HG03520 (cell line): ENCODE data around the gene CDKN1C.
A peak's percentile ranks its signal among the peaks of the same experiment; 100 is the strongest.

Experiments
- ATAC-seq: cut with Tn5 transposase; IDR thresholded peaks from one replicate; pipeline ENCODE4 v1.9.1; 2021; ENCODE audit warnings: mild to moderate bottlenecking, moderate library complexity; ENCODE audit not compliant: unreplicated experiment

The CDKN1C gene

GRCh38 chr11:2890466-2891294 is 5.1 kb upstream of the CDKN1C start:
- no peak for ATAC-seq

DNA sequence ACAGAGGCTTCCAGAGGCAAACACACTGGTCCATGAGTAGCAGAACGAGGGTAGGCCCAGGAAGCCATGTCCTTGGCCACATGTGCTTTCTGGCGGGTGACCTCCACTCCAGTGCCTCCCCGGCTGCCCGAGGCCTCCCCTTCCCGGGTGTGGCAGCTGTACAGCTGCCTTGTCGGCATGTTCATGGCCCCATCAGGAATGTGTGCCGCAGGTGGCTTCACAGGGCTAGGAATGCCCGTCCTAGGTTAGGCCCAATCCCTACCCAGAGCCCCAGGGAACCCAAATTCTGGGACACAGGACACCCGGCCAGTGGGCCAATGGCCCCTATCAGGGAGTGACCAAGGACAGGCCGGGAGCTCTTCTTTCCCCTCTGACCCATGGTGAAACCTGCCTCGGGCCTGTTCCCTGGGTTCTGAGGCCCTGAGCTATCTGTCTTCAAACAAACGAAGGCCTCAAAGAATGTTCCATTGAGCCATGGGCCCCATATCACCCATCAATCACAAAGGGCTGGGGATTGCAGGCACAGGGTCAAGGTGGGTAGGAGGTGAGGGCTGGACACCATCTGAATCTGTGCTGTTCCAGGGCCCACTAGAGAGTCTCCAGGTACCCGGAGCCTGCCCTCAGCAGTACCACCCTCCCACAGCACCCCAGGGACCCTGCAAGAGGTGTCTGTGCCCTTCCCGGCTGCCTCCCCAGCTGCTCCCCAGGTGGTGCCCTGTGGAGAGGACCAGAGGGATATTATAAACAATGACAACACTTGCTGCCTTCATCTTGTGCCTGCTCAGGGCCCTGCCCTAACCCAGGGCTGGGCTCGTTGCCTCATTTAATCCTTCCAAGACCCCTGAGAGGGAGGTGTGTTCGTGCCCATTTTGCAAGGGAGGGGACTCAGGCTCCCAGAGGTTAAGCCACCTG is 4.0 kb upstream of the CDKN1C start:
- ATAC-seq, result no peak

DNA sequence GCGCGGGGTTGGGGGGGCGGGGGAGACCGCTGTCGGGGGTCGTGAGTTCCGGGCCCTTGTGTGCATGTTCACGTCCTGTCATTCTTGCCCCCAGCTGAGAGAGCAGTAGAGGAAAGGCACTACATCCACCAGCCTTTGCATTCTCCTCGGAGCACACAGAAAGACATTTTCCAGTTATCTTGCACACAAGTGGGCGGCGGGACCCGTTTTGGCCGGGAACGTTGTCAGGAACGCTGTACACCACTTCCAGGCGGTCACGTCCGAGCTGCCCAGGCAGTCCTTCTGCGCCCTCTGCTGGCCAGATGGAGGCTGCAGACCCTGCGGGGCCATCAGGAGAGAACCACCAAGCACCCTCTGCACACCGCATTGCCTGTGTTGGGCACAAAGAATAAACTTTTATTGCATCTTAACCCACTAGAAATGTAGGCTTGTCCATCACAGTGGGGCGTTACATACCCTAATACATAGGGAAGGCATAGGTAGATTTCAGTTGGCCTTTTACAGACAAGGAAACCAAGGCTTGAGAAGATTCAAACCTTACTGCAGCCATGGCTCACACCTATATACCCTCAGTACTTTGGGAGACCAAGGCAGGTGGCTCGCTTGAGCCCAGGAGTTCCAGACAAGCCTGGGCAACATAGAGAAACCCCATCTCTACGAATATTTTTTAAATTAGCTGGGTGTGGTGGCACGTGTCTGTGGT is 2.8 kb upstream of the CDKN1C start:
- no peak for ATAC-seq

DNA sequence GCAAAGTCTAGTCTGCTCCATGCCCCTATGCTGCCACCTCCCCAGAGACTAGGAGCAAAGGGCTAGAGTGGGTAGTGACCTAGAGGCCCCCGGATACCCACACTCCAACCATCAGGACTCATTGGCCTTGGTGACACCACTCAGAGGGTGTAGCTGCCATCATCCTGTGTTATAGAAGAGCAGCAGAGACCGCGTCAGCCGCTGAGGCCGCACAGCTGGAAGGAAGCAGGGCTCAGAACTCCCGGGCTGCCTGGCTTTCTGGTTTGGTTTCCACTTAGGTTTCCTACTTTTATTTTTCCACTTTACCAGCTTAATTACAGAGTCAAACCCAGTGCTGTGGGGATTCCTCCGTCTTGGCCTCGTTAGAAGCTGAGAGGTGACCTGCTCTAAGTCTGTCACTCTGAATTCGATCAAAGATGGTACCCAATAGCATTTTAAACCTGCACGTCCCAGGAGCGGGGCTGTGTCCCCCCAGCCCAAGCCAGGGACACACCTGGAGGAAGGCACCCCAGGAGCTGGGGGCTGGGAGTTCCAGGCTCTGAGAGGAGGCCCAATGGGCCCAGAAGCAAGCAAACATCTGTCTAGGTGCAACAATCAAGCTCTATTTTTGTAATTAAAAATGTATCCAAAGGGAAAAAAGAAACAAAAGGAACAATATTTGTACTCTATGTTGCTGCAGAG is 2.1 kb upstream of the CDKN1C start:
- no peak for ATAC-seq

DNA sequence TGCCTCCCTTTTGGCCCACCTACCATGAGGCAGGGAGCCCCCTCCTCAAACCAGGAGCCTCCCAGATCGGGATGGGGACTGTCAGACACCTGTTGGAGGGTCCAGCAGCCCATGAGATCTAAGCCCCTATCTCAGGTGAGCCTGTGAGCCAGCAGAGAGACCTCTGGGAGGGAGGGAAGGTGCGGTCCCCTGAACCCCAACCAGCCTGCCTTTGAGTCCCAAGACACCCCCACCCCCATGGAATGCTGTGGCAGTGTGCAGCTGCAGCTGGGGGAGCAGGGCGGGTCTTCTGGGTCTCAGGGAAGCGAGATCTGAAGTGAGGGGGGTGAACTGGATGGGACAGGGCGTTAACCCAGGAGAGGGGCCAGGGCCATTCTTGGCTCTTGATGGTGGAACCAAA is 1.4 kb upstream of the CDKN1C start:
- no peak for ATAC-seq

GRCh38 chr11:2886191-2886894 is 768 bp upstream of the CDKN1C start:
- ATAC-seq, result peak; percentile 5

GRCh38 chr11:2885017-2885677 is 428 bp downstream of the CDKN1C start:
- no peak for ATAC-seq

GRCh38 chr11:2883979-2884815 is 1.4 kb downstream of the CDKN1C start:
- no peak for ATAC-seq

- no peak for ATAC-seq
Observed at GRCh38 chr11:2883640-2883978, 2.0 kb downstream of the CDKN1C start.

DNA sequence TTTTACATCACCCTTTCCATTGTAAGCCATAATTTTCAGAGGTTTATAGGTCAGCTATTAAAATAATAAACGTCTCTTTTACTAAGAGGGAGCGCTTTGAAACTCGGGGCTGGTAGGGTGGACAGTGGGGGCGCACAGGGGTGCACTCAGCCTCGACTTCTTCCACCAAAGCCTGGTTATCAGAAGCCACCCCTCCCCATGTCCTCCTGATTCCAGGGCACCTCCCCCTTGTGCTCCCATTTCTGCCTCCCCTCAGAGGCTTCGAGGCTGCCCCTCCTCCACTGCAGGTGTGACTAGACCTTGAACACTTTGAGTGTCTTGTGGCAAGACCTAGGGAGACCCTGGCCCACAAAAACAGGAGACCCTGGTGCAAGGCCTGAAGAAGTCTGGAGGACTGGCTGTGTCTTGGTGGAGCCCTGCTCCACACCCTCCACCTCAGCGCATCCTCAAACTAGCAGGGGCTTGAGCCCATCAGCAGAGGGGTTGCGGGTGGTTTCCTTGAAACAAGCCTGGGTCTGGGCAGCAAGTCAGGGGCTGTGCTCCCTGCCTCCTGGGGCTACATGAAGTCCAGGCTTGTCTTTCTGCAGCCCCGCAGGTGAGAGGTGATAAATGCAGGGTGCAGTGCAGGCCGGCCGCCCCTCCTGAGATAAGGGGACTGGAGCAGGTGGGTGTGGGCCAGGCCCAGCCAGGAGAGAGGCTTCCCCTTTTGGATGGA is 3.0 kb downstream of the CDKN1C start:
- no peak for ATAC-seq

DNA sequence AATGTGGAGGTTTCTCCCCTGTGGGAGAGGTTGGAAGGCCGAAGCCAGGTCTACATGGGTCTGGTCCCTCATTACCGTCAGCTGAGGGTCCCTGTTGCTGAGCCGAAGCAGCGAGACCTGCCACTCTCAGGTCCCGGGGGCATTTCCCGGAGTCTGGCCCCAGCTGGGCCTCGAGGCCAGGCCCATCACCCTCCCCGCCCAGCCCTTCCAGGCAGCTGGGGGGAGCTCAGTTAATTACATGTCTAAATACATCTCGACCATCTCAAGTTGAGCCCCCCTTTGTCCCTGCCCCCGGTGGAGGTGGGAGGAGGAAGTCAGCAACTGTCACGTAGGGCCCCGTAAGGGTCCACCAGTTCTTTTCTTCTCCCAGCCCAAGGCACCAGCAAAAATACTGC is 3.6 kb downstream of the CDKN1C start:
- no peak for ATAC-seq

GRCh38 chr11:2881076-2881980 is 4.2 kb downstream of the CDKN1C start:
- ATAC-seq, result no peak

GRCh38 chr11:2880646-2881045 is 4.9 kb downstream of the CDKN1C start:
- ATAC-seq, result no peak

DNA sequence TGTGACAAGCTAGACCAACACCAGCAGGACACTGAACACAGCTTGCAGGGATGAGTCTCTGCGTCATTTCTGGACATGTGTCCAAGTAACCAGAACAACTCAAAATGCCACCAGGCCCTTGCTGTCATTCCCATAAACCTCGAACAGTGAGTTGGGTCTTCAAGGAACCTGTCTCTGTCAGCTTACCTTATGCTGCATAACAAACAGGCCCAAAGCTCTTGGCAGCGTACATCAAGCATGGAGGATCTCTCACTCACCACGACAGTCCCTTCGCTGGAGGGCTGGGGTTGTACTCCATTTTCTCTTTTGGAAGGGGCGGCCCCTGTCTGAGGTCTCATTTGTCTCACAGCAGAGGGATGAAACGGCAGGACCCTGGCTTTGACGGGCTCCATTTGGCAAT is 6.8 kb downstream of the CDKN1C start:
- ATAC-seq, result no peak

DNA sequence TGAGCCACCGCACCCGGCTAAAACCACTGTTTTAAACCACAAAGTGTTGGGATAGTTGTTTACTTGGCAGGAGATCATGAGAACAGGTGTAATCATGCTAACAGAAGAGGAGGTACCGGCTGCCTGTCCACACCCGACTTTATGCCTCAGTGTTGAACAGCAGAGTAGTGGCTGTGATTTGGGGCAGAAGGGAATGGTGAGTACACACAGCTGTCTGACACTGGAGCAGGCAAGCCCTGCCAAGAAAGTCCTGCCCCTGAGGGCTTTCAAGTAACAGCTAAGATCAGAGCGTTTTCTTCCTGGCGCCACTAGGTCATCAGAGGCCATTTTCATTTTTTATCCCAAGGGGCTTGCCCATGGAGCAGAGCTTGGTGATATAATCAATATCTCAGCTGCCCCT is 8.1 kb downstream of the CDKN1C start:
- ATAC-seq, result no peak

GRCh38 chr11:2874963-2875362 is 10.6 kb downstream of the CDKN1C start:
- ATAC-seq, result no peak

DNA sequence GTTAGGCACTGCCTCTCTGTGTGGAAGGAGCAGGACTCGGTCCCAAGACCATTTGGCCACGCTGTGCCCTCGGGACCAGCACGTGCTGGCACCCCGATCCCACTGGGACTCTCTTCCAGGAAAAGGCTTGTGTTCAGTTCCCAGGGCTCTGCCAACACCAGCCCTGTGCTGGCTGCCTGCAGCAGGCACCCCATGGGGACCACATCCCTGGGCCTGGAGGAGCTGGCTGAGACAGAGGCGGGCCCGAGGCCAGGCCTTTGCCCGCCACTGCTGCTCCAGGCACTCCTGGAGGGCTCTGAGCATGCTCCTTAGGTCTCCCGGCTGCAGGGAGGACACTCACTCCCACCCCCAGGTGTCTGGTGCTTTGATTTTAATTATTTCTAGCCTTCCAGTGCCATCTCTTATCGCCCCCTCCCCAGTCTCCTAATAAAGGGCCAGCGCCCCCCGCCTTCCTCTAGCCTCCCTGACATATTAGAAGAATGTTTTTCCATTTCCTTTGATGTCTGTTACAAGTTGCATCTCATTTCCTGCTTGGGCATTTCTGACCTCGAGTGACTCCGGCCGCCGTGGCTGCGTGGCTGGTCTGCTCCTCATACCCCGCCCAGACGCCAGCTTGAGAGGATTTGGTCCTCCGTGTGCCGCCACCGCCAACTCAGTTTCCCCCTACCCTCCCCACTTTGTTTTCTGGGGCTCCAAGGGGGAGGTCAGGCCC is 14.4 kb downstream of the CDKN1C start:
- no peak for ATAC-seq
